HCT116 (cell line): ENCODE data around the gene TUBB8B. TPM values are rescaled to one million over a fixed set of nuclear protein-coding genes. Genes with fewer than 3 reads are reported as not detected.
"Not testable (repeated sequence)": the region's sequence is repeated elsewhere in the genome, so short reads cannot be mapped to it uniquely, and the experiment has no call there.

ENCODE experiments used
- ATAC-seq: fragments of 200-7000 bp; cut with Tn5 transposase; 2 replicates; pipeline ENCODE4 v1.9.1; 2020; ENCODE audit warnings: mild to moderate bottlenecking, moderate library complexity
- BruUV-seq: library from RNA; stranded (reverse); fragments of 400-500 nt; replicated peaks from 2 replicates; lab custom pipeline; 2021; lab: Mats Ljungman, UMichigan
- CTCF ChIA-PET: fragments of 300-600 bp; sonication (Branson Sonifier 250); formaldehyde crosslinking; loops from one replicate; lab custom pipeline; 2021; ENCODE audit warnings: antibody characterized with exemption; lab: Charles Lee
- POLR2A ChIA-PET: fragments of 300-600, 350-600 bp; sonication (Branson Sonifier 250); formaldehyde crosslinking; loops from one replicate; lab custom pipeline; 2021; ENCODE audit warnings: antibody characterized with exemption; lab: Charles Lee
- RAD21 ChIA-PET, 2 experiments: fragments of 300-600 bp; sonication (Branson Sonifier 250); formaldehyde crosslinking; loops; one replicate each; lab custom pipeline; 2023; ENCODE audit warnings: low total read pairs in 2 of 2; ENCODE audit not compliant: uncharacterized antibody in 2 of 2, unreplicated experiment in 2 of 2, low non-redundant PET in 1 of 2; lab: Charles Lee
- DNase-seq: peaks from one replicate; pipeline ENCODE4 v3.0.0-alpha.2; 2010; ENCODE audit warnings: low read depth, low spot score
- H2AFZ ChIP-seq: fragments of 200-600 bp; shearing (Covaris generic), sonication (generic); 2 replicates; pipeline ENCODE4 v1.6.1; 2017; ENCODE audit warnings: low read depth, mixed run types, mixed read lengths, antibody characterized with exemption, low read length; ENCODE audit not compliant: poor library complexity, severe bottlenecking
- H3K27ac ChIP-seq: 2 replicates; pipeline ENCODE4 v1.5.1; 2012; ENCODE audit warnings: low read depth, low read length
- H3K27me3 ChIP-seq: fragments of 200-600 bp; sonication (generic); 2 replicates; pipeline ENCODE4 v1.6.1; 2016; ENCODE audit warnings: mixed run types, low read length, mixed read lengths; ENCODE audit not compliant: insufficient read depth
- H3K36me3 ChIP-seq, 2 experiments: fragments of 200-500 bp in 1 of 2; fragments of 200-600 bp in 1 of 2; sonication (Bioruptor generic) in 1 of 2; sonication (generic) in 1 of 2; 2 replicates each; pipeline versions ENCODE4 v1.5.1 to v1.6.1; 2014 to 2016; ENCODE audit warnings: low read length in 2 of 2, inconsistent platforms in 1 of 2, mixed read lengths in 1 of 2, mixed run types in 1 of 2; ENCODE audit not compliant: insufficient read depth in 2 of 2, control insufficient read depth in 1 of 2
- H3K4me1 ChIP-seq, 2 experiments: fragments of 200-600 bp in 1 of 2; sonication (generic) in 1 of 2; 2 replicates each; pipeline versions ENCODE4 v1.5.1 to v1.6.1; 2012 to 2017; ENCODE audit warnings: low read length in 2 of 2, inconsistent platforms in 1 of 2, mild to moderate bottlenecking in 1 of 2, mixed read lengths in 1 of 2, mixed run types in 1 of 2, moderate library complexity in 1 of 2; ENCODE audit not compliant: insufficient read depth in 2 of 2, control insufficient read depth in 1 of 2
- H3K4me2 ChIP-seq: fragments of 200-600 bp; sonication (generic); 2 replicates; pipeline ENCODE4 v1.6.1; 2017; ENCODE audit warnings: mixed run types, low read length, mixed read lengths
- H3K4me3 ChIP-seq, 2 experiments: fragments of 200-600 bp in 1 of 2; sonication (generic) in 1 of 2; replicated peaks in 1 of 2; 2 replicates each; pipeline ENCODE4 v1.5.1; 2011 to 2016; ENCODE audit warnings: low read length in 2 of 2, control low read depth in 1 of 2, low read depth in 1 of 2, mild to moderate bottlenecking in 1 of 2, mixed read lengths in 1 of 2, mixed run types in 1 of 2
- H3K79me2 ChIP-seq: fragments of 200-600 bp; sonication (generic); 2 replicates; pipeline ENCODE4 v1.6.1; 2017; ENCODE audit warnings: mild to moderate bottlenecking, mixed run types, low read length, moderate library complexity, mixed read lengths; ENCODE audit not compliant: insufficient read depth
- H3K9ac ChIP-seq: fragments of 200-600 bp; sonication (generic); 2 replicates; pipeline ENCODE4 v1.6.1; 2016; ENCODE audit warnings: low read length, mixed read lengths
- H3K9me2 ChIP-seq: fragments of 200-600 bp; sonication (generic), shearing (Covaris generic); 2 replicates; pipeline ENCODE4 v1.6.1; 2017; ENCODE audit warnings: mixed run types, mild to moderate bottlenecking, moderate library complexity; ENCODE audit not compliant: insufficient read depth
- H3K9me3 ChIP-seq, 2 experiments: fragments of 200-500 bp in 1 of 2; fragments of 200-600 bp in 1 of 2; sonication (Bioruptor generic) in 1 of 2; sonication (generic) in 1 of 2; 2 replicates each; pipeline ENCODE4 v1.6.1; 2014 to 2017; ENCODE audit warnings: low read length in 2 of 2, mixed read lengths in 2 of 2, inconsistent platforms in 1 of 2, low read depth in 1 of 2, mild to moderate bottlenecking in 1 of 2, mixed run types in 1 of 2, moderate library complexity in 1 of 2; ENCODE audit not compliant: control insufficient read depth in 1 of 2, insufficient read depth in 1 of 2
- H4K20me1 ChIP-seq: fragments of 200-600 bp; sonication (generic), shearing (Covaris generic); 2 replicates; pipeline ENCODE4 v1.6.1; 2017; ENCODE audit warnings: mixed run types, mild to moderate bottlenecking, moderate library complexity; ENCODE audit not compliant: insufficient read depth
- intact Hi-C: fragments of 100-400 bp; cut with micrococcal nuclease; formaldehyde crosslinking; loops from 2 replicates; pipeline ENCODE4 v1.10.0; 2022
- total RNA-seq: library from RNA; stranded (reverse); gene quantifications from one replicate; pipeline ENCODE4 v1.2.1, GENCODE V29; 2021; ENCODE audit not compliant: unreplicated experiment

Gene TUBB8B
- total RNA-seq, 1 experiment from 2014 or later: 0.57 TPM

- H3K79me2 ChIP-seq, RAD21 ChIA-PET, CTCF ChIA-PET, ATAC-seq, H2AFZ ChIP-seq, H3K36me3 ChIP-seq, POLR2A ChIA-PET, intact Hi-C loops, H3K4me2 ChIP-seq, H4K20me1 ChIP-seq, BruUV-seq, H3K4me3 ChIP-seq, H3K9me2 ChIP-seq, H3K4me1 ChIP-seq, H3K9me3 ChIP-seq, H3K27me3 ChIP-seq, DNase-seq, H3K9ac ChIP-seq, H3K27ac ChIP-seq: not testable (repeated sequence)
These were observed 18.3 kb upstream of the TUBB8B start for GRCh38 chr18:67701-68100.

GRCh38 chr18:64279-64678 lies 14.9 kb upstream of the TUBB8B start:
- H3K27ac ChIP-seq, DNase-seq, H4K20me1 ChIP-seq, ATAC-seq, H3K4me1 ChIP-seq, H3K9me2 ChIP-seq, H3K4me2 ChIP-seq, H3K4me3 ChIP-seq, H2AFZ ChIP-seq, H3K79me2 ChIP-seq, intact Hi-C loops, H3K9ac ChIP-seq, H3K36me3 ChIP-seq, CTCF ChIA-PET, H3K27me3 ChIP-seq, BruUV-seq, H3K9me3 ChIP-seq, RAD21 ChIA-PET, POLR2A ChIA-PET: not testable (repeated sequence)

GRCh38 chr18:63656-64055 lies 14.2 kb upstream of the TUBB8B start:
- H3K27me3 ChIP-seq, ATAC-seq, RAD21 ChIA-PET, H3K9me2 ChIP-seq, H2AFZ ChIP-seq, H3K36me3 ChIP-seq, POLR2A ChIA-PET, intact Hi-C loops, H3K4me1 ChIP-seq, H4K20me1 ChIP-seq, H3K9ac ChIP-seq, DNase-seq, CTCF ChIA-PET, H3K9me3 ChIP-seq, H3K4me3 ChIP-seq, H3K79me2 ChIP-seq, H3K27ac ChIP-seq, BruUV-seq, H3K4me2 ChIP-seq: not testable (repeated sequence)

GRCh38 chr18:54388-54787 lies 5.0 kb upstream of the TUBB8B start:
- H3K27ac ChIP-seq, H3K9me3 ChIP-seq, H3K79me2 ChIP-seq, RAD21 ChIA-PET, DNase-seq, H2AFZ ChIP-seq, POLR2A ChIA-PET, H3K4me1 ChIP-seq, H3K4me2 ChIP-seq, H3K9ac ChIP-seq, ATAC-seq, H3K27me3 ChIP-seq, CTCF ChIA-PET, H3K4me3 ChIP-seq, H4K20me1 ChIP-seq, H3K36me3 ChIP-seq, intact Hi-C loops, H3K9me2 ChIP-seq, BruUV-seq: not testable (repeated sequence)

- RAD21 ChIA-PET, H3K4me1 ChIP-seq, H3K4me3 ChIP-seq, H2AFZ ChIP-seq, ATAC-seq, H3K4me2 ChIP-seq, BruUV-seq, POLR2A ChIA-PET, H3K9me3 ChIP-seq, H4K20me1 ChIP-seq, H3K79me2 ChIP-seq, H3K9me2 ChIP-seq, DNase-seq, H3K9ac ChIP-seq, H3K27ac ChIP-seq, intact Hi-C loops, CTCF ChIA-PET, H3K27me3 ChIP-seq, H3K36me3 ChIP-seq: not testable (repeated sequence)
These were observed 719 bp downstream of the TUBB8B start for GRCh38 chr18:48696-49095.
